Glutamatergic neuron (in vitro differentiated cells): ENCODE data around the gene GNG11. TPM values are rescaled to one million over a fixed set of nuclear protein-coding genes. Genes with fewer than 3 reads are reported as not detected.

ENCODE experiments used
- DNase-seq: peaks from one replicate; pipeline ENCODE4 v3.0.0; 2022
- H3K27ac Mint-ChIP-seq: one replicate; pipeline ENCODE4 v1.8.0; 2020; ENCODE audit warnings: mild to moderate bottlenecking, mixed read lengths, inconsistent platforms; ENCODE audit not compliant: unreplicated experiment
- H3K27me3 Mint-ChIP-seq: one replicate; pipeline ENCODE4 v1.8.0; 2020; ENCODE audit warnings: mild to moderate bottlenecking, moderate library complexity, mixed read lengths, inconsistent platforms; ENCODE audit not compliant: unreplicated experiment
- H3K36me3 Mint-ChIP-seq: one replicate; pipeline ENCODE4 v1.8.0; 2020; ENCODE audit warnings: mild to moderate bottlenecking, mixed read lengths, inconsistent platforms; ENCODE audit not compliant: unreplicated experiment
- H3K4me1 Mint-ChIP-seq: one replicate; pipeline ENCODE4 v1.8.0; 2020; ENCODE audit warnings: mild to moderate bottlenecking, low read depth, mixed read lengths, inconsistent platforms; ENCODE audit not compliant: unreplicated experiment
- H3K4me3 Mint-ChIP-seq: one replicate; pipeline ENCODE4 v1.8.0; 2020; ENCODE audit warnings: mild to moderate bottlenecking, mixed read lengths, inconsistent platforms; ENCODE audit not compliant: unreplicated experiment
- H3K9me3 Mint-ChIP-seq: one replicate; pipeline ENCODE4 v1.8.0; 2020; ENCODE audit warnings: mild to moderate bottlenecking, moderate library complexity, mixed read lengths, inconsistent platforms; ENCODE audit not compliant: unreplicated experiment
- CTCF ChIP-seq: fragments of 200-600 bp; sonication (generic); IDR thresholded peaks from one replicate; pipeline ENCODE4 v1.5.0; 2021; ENCODE audit not compliant: partially characterized antibody, unreplicated experiment
- total RNA-seq: library from RNA; stranded (reverse); fragmentation: NEBNext Ultra II Directional; extraction: Animal tissue kit (Norgen Biotek cat#: 25700); gene quantifications from one replicate; pipeline ENCODE4 v1.2.1, GENCODE V29; 2021; ENCODE audit not compliant: unreplicated experiment

The GNG11 gene
- total RNA-seq, 1 donor from 2014 or later = 0.56 TPM

GRCh38 chr7:93977211-93977950 is 55.8 kb downstream of the GNG11 start:
- Mint-ChIP-seq H3K9me3 (no peaks in the 10 kb centered on the region), H3K4me1 (peaks cover 4% of the 10 kb centered on the region), H3K36me3 (no peaks in the 10 kb centered on the region), H3K4me3 (no peak overlapping the region), H3K27me3 (no peaks in the 10 kb centered on the region), H3K27ac (no peak overlapping the region)
- TF ChIP-seq CTCF = no peak
- no peak for DNase-seq

Other genes starting within 250 kb of the GNG11 start
- gene TFPI2, start 31.0 kb upstream of the GNG11 start, total RNA-seq = 3.2 TPM
- gene GNGT1, start 15.2 kb upstream of the GNG11 start, total RNA-seq = not detected
- gene BET1, start 82.6 kb downstream of the GNG11 start, total RNA-seq = 14.5 TPM